Raji (cell line): Measurements from ENCODE around the gene POGLUT2.
A peak's percentile ranks its signal among the peaks of the same experiment; 100 is the strongest.

Experiments
- POLR2A ChIP-seq: IDR thresholded peaks from 2 replicates; pipeline ENCODE4 v1.6.1; 2011; ENCODE audit warnings: low read depth, low read length, control low read depth; ENCODE audit not compliant: insufficient read depth

POGLUT2 gene

DNA sequence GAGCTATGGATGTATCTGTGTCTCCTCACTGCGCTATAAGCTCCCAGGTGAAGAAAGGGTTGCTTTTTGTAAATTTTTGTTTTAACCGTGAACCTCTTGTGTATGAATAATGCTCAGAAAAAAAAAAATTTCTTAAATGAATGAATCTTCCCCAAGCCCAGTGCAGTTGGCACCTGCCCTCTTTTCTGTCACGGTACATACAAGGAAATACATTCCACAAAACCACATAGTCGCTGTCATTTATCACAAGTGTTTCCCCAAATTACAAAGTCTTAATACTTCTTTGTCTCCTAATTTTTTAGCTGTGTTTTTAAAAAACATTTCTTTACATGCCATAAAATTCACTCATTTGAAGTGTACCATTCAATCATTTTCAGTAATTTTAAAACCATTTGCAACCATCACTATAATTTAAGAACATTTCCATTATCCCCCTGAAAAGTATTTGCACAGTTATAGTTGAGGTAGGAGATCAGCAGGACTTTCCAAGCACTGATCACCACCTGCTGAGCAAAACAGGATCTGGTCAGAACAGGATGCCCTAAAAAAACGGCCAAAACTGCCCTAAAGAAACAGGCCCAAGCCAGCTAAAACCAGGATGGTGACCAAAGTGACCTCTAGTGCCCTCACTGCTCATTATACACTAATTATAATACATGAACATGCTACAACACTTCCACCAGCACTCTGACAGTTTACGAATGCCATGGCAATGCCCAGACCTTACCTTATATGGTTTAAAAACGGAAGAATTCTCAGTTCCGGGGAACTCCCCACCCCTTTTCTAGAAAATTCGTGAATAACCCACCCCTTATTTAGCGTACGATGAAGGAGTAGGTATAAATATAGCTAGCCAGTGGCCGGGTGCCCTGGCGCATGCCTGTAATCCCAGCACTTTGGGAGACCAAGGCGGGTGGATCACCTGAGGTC, 23.9 kb downstream of the POGLUT2 start:
- no peak for TF ChIP-seq POLR2A

DNA sequence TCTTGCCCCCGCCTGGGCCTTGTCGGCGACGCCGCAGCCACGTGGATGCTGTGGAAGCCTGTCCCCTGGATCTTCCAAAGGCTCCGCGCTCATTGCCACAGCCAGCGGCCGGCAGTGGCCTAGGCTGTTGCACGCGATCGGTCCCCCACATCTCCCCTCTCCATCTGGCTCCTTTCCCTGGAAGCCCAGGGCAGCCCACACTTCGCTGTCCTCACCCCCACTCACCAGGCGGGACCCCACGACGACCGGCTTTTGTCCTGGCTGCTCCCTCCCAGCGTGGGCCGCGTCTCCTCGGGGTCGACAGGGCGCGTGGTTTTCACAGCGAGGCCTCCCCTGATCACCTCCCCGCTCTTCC, 24.6 kb downstream of the POGLUT2 start:
- no peak for TF ChIP-seq POLR2A

DNA sequence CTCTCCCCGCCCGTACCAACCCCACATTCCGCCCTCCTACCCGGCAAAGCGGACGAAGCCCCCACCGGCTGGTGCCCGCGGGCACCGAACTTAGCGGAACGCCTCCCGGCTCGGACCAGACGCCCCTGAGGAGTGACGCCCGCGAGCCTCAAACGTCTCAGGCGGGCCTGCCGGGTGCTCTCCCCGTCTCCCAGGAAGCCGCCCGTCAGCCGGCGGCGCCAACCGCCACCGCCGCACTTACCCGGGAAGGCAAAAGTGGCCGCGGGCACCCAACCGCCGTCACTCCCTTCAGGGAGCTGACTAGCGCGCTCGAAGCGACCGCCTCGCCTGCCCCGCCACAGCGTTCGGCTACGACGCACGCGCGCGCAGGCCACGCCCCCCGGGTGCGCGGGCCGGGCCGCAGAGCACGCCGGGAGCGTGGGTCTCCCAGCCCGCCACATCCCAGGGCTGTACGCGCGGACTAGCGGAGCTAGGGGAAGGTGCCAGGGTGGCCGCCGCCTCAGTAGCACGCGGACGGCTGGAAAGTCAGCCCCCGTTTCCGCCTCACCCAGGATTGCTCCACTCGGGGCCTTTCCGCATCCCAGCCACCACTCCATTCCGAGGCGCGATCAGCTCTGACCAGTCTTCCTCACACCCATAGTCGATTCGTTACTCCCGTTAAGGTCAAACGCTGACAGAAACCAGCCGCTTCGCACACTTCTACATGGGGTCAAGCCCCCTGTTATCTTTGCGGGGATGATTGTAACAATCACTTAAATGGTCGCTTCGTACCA, 25.1 kb downstream of the POGLUT2 start, which contains the start of gene TEX30:
TEX30 (minus strand) TSS at position 346 of the 773 bp plus-strand sequence. CDS start 3,760 bp downstream, outside the sequence.
- TF ChIP-seq POLR2A = peak; percentile 87

DNA sequence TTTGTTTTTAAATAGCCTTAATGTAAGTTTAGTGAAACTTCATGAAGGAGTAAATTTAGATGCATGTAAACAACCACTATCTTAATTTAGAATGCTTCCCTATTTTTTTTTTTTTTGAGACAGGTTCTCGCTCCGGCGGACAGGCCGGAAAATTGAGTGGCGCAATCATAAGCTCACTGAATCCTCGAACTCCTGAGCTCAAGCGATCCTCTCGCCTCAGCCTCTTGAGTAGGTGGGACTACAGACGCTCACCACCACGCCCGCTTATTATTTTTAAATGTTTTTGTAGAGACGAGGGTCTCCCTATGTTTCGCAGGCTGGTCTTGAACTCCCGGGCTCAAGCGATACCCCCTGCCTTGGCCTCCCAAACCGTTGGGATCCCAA, 26.7 kb downstream of the POGLUT2 start:
- TF ChIP-seq POLR2A = no peak

DNA sequence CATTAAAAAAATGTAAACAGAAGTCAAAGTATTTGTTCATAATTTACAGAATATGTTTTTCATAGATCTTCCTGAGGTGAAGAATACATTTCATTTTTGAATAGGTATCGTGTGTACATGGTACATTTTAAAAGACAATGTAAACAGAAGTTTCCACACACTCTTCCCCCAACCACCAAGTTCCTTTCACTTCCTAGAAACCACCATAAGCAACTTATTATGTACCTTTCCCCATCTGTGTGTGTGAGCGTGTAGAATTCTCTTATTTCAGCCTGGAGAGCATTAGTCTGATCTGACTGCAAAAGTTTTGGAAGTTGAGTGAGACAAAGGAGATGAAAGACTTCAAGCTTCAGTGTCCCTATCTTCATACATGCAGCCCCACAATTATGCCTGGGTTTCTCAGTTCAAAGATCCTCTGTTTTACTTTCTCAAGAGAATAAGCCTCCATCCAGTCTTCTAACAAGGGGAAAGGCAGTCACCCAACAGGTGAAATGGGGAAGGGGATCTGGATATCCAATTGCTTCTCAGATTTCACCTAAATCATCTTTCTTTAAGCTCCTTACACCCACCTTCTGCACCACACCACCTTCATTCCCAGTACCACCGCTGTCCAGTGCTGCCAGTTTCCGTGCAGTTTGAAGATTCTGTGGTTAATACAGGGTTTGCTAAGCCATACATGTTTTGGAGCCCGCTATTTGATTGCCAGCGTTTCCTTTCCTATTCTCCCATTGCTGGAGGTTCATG, 27.3 kb downstream of the POGLUT2 start:
- no peak for TF ChIP-seq POLR2A

DNA sequence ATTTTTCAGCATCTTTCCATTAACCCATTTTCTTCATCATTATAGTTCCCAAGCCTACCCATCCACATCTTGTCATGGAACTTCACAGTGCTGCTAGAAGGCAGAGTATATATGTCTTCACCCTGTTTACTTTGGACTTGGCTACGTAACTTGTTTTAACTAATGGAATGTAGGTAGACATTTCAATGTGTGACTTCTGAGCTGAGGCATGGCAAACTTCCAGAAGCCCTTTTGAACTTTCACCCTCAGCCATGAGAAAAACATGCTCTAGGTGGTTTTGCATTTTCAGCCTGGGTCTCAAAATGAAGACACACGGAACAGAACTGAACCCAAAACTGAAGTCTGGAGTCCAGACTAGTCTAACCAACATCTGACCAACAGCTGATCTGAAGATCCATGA, 28.3 kb downstream of the POGLUT2 start:
- TF ChIP-seq POLR2A = no peak

DNA sequence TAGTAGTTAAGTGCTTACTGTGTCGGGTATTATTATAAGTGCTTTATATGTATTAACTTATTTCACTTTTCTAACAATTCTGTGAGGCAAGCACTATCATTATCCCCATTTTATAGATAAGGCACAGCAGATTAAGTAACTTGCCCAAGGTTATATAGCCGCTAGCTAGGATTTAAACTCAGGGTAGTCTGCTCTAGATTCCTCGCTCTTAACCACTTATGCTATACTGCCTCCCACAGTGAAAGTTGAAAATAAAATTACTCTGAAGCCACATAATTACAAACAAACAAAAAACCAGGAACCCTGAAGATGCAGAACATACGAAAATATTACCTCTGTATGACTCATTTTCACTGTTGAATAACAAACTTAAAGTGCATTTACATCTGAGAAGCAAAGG, 29.1 kb downstream of the POGLUT2 start:
- TF ChIP-seq POLR2A = no peak

DNA sequence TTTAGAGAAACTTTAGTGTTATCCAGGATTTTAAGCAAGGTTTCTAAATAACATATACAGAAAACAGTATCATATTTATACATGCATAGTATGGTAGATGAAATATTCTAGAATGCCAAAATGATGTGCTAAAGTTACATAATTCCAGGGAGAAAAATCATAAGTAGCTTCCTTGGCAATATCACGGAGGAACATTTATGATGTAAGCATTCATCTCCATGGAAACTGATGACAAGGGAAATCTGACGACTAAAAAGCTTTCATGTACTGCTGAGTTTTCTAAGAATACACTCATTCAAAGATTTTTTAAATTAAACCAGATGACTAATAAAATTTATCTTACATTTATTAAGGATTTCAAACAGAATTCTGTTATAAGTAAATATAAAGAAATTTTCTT, 29.9 kb downstream of the POGLUT2 start:
- TF ChIP-seq POLR2A = no peak

DNA sequence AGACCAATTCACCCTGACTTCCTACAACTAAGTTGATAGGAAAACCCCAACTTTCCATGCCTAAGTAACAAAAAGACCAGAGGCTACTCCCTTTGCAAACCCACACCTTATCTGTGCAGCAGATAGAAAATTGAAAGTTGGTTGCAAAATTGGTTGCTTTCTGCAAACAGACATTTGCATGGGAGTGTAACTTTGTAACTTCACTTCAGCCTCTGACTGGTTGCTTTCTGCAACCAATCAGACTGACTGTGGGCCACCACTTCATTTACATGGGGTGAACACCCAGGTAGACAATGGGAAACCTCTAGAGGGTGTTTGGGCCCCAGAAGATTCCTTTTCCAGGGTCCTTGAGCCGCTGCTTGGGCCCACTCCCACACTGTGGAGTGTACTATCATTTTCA, 35.0 kb downstream of the POGLUT2 start:
- TF ChIP-seq POLR2A = no peak

DNA sequence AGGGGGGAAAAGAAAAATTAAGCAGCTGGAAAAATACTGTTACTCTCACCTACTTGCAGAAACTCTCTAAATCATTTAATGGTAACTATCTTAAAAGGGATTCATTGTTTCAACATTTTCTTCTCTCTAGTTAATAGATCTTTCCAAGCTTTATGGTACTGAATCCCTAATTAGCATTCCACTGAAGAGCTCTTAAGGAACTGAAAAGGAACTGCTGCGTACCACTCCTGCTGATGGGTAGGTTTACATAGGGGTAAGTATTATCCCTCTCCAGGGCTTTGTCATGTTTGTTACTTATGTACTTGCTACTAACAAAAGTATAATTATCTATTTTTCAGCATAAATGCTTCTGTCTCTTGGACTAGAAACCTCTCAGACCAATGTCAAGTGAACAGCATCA, 37.7 kb downstream of the POGLUT2 start:
- no peak for TF ChIP-seq POLR2A

DNA sequence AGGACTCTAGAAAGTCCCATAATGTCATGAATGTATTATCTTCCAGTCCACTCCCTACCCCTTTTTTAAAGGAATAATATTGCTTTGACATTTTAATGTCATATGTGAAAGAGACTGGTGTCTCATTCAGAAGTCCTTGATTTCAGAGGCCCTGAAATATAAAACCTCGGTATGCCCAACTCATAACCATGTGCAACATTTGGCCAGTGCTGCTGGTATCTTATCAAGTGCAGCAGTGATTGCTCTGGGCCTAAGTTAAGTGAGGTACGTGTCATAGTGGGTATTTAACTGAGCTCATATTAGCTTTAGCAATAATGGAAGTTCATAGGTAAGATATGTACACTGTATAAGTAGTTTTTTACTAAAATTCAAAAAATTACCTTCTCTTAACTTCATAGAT, 39.9 kb downstream of the POGLUT2 start:
- no peak for TF ChIP-seq POLR2A

DNA sequence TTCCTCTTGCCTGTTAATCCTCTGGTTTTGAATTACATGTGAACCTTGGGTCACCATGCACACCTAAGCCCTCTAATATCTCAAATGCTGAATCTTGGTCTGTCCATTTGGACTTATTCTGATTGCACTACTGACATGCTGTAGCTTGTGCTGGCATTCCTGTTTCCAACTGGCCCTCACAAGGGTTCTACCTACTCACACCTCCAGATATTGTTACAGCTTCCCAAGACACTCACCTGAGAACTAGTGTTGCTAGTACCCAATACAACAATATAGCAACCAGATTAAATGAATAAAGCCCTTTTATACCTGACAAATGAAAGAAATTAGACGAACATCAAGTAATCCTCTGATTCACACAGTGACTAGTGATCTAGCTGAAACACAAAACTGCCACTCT, 41.8 kb downstream of the POGLUT2 start:
- TF ChIP-seq POLR2A = no peak

DNA sequence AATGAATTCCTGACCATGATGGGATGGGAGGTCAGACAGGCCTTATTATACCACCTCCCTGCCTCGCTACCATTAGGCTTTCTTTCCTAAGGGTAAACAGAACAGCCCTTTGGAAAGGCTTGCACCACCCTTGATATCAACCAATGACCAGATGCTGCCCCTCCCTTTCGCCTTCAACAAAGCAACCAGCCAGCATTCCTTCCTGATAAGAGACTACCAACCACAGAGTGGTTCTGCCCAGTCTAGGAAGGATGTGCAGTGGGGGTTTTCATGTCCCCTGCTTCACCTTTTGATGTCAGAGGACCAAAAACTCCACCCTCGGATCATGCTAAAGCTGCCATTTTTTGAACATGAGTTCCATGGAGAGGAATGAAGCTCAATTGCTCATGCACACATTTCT, 46.9 kb downstream of the POGLUT2 start:
- no peak for TF ChIP-seq POLR2A

DNA sequence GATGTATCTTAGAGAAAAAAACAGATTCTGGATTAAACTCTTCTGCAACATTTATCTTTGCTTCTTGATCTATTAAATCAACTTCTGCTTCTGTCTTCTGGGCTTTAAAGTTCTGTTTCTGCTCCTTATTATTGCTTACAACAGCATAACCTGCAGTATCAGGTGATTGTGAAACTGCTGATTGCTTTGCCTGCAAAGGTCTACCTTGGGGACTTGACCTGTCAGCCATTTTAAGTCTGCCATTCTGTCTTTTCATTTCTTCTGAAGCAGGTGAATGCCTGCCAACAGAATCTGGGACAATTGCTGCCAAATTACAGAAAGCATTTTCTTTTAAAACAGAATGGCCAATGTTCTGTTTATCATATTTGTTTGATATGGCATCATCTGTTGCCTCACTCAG, 56.3 kb downstream of the POGLUT2 start:
- TF ChIP-seq POLR2A = no peak

DNA sequence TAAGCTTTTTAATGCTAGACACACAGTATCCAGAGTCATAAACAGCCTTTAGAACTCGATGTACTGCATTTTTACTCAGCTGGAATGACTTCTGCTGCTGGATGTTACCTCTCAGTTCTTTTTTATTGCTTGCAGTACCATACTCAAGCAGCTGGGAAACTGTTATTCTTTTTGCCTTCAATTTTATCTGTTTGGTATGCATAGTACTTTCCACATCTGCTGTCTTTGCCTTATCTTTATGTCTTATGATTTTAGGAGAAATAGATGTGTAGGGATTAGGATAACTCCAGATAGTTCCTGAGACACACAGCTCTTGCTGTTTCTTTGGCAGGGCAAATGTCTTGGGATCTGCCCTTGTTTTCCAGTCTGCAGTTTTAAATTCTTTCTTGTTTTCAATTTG, 56.7 kb downstream of the POGLUT2 start:
- TF ChIP-seq POLR2A = no peak
